ENCODE results near the gene RALGAPA1. TPM values are rescaled to one million over a fixed set of nuclear protein-coding genes. Genes with fewer than 3 reads are reported as not detected.

Gene RALGAPA1
- total and polyA plus RNA-seq, 2 experiments from 2014 or later = 19.2 to 41.6 TPM

DNA sequence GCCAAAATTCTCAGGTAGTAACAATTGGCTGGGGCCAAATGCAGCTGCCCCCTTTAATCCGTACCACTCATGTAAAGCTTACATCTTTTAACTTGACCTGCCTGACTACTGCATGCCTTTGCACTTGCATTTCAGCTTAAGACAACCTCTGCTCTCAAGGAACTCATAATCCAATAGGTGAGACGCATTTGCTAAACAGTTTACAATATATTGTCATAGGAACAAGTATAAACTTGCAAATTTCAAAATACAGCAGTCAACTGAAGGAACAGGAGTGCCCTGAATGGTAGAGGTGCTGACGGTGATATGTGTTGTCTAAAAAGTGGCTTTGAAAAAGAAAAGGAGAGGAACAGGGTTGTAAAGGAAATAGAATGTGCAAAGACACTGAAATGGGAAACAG, 13.4 kb upstream of the RALGAPA1 start:
- Histone ChIP-seq H3K9me3 (ENCODE audit: low read depth) (no peaks in the 10 kb centered on the region), H3K4me2 (no peak overlapping the region), H3K9me2 (replicated peaks; ENCODE audit: insufficient read depth) (no peaks in the 10 kb centered on the region), H3K79me2 (peaks cover 4% of the 10 kb centered on the region), H3K27me3 (no peaks in the 10 kb centered on the region), H3K27ac (no peak overlapping the region), H2AFZ (no peak overlapping the region), H4K20me1 (ENCODE audit: insufficient read depth, poor library complexity, severe bottlenecking) (no peaks in the 10 kb centered on the region), H3K4me1 (ENCODE audit: insufficient read depth) (no peaks in the 10 kb centered on the region), H3K36me3 (replicated peaks; ENCODE audit: insufficient read depth, low read depth) (no peaks in the 10 kb centered on the region), H3K4me3 (no peak overlapping the region)
- DNase-seq (ENCODE audit: low spot score) = no peak
- WGBS (ENCODE audit: low lambda C conversion rate, missing lambda C conversion rate) = 80% methylated on average over 3 of the region's 3 CpGs
- TF ChIP-seq EZH2 (IDR thresholded peaks at IDR 0.05; ENCODE audit: borderline replicate concordance) (no peak), EZH2phosphoT487 (IDR thresholded peaks at IDR 0.05; ENCODE audit: low read depth, severe bottlenecking, unreplicated experiment) (no peak)
- TF ChIP-seq, protein P1, sequence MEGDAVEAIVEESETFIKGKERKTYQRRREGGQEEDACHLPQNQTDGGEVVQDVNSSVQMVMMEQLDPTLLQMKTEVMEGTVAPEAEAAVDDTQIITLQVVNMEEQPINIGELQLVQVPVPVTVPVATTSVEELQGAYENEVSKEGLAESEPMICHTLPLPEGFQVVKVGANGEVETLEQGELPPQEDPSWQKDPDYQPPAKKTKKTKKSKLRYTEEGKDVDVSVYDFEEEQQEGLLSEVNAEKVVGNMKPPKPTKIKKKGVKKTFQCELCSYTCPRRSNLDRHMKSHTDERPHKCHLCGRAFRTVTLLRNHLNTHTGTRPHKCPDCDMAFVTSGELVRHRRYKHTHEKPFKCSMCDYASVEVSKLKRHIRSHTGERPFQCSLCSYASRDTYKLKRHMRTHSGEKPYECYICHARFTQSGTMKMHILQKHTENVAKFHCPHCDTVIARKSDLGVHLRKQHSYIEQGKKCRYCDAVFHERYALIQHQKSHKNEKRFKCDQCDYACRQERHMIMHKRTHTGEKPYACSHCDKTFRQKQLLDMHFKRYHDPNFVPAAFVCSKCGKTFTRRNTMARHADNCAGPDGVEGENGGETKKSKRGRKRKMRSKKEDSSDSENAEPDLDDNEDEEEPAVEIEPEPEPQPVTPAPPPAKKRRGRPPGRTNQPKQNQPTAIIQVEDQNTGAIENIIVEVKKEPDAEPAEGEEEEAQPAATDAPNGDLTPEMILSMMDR (IDR thresholded peaks at IDR 0.05; ENCODE audit: poor library complexity) = no peak

- H4K20me1 ChIP-seq (ENCODE audit: insufficient read depth, poor library complexity, severe bottlenecking) = no peaks in the 10 kb centered on the region
- no peaks in the 10 kb centered on the region for H3K4me1 ChIP-seq (ENCODE audit: insufficient read depth)
- H3K4me3 ChIP-seq = no peak overlapping the region
- H3K9me2 ChIP-seq (replicated peaks; ENCODE audit: insufficient read depth) = no peaks in the 10 kb centered on the region
- H2AFZ ChIP-seq = no peak overlapping the region
- no peaks in the 10 kb centered on the region for H3K79me2 ChIP-seq
- no peaks in the 10 kb centered on the region for H3K36me3 ChIP-seq (replicated peaks; ENCODE audit: insufficient read depth, low read depth)
- H3K4me2 ChIP-seq = no peak overlapping the region
- no peaks in the 10 kb centered on the region for H3K27me3 ChIP-seq
- DNase-seq (ENCODE audit: low spot score) = no peak
- H3K9me3 ChIP-seq (ENCODE audit: low read depth) = no peaks in the 10 kb centered on the region
- TF ChIP-seq EZH2 (IDR thresholded peaks at IDR 0.05; ENCODE audit: borderline replicate concordance) = no peak
- TF ChIP-seq EZH2phosphoT487 (IDR thresholded peaks at IDR 0.05; ENCODE audit: low read depth, severe bottlenecking, unreplicated experiment) = no peak
- TF ChIP-seq, protein P1 (IDR thresholded peaks at IDR 0.05; ENCODE audit: poor library complexity) = no peak
- H3K27ac ChIP-seq = no peak overlapping the region
- WGBS (ENCODE audit: low lambda C conversion rate, missing lambda C conversion rate) = 65% methylated on average over 7 of the region's 7 CpGs
These were observed 12.7 kb upstream of the RALGAPA1 start for GRCh38 chr14:35821564-35822411.

- TF ChIP-seq, protein P1 (IDR thresholded peaks at IDR 0.05; ENCODE audit: poor library complexity) = no peak
- TF ChIP-seq EZH2phosphoT487 (IDR thresholded peaks at IDR 0.05; ENCODE audit: low read depth, severe bottlenecking, unreplicated experiment) = no peak
- no peak overlapping the region for H2AFZ ChIP-seq
- WGBS (ENCODE audit: low lambda C conversion rate, missing lambda C conversion rate) = 95% methylated on average over 32 of the region's 32 CpGs
- no peaks in the 10 kb centered on the region for H3K9me3 ChIP-seq (ENCODE audit: low read depth)
- no peaks in the 10 kb centered on the region for H3K36me3 ChIP-seq (replicated peaks; ENCODE audit: insufficient read depth, low read depth)
- H3K9me2 ChIP-seq (replicated peaks; ENCODE audit: insufficient read depth) = no peaks in the 10 kb centered on the region
- no peak overlapping the region for H3K27ac ChIP-seq
- no peaks in the 10 kb centered on the region for H3K27me3 ChIP-seq
- H3K4me2 ChIP-seq = no peak overlapping the region
- no peaks in the 10 kb centered on the region for H3K4me1 ChIP-seq (ENCODE audit: insufficient read depth)
- H3K79me2 ChIP-seq = no peaks in the 10 kb centered on the region
- H3K4me3 ChIP-seq = no peak overlapping the region
- H4K20me1 ChIP-seq (ENCODE audit: insufficient read depth, poor library complexity, severe bottlenecking) = no peaks in the 10 kb centered on the region
- DNase-seq (ENCODE audit: low spot score) = no peak
These were observed 10.8 kb upstream of the RALGAPA1 start for GRCh38 chr14:35819591-35820540.

Data from hepatocyte (in vitro differentiated cells).